ENCODE results near the gene AGO3. TPM values are rescaled to one million over a fixed set of nuclear protein-coding genes. Genes with fewer than 3 reads are reported as not detected.

Gene AGO3
- total and polyA plus RNA-seq, 2 donors (not counting 3 experiments of a cell fraction or from before 2014, with no cell fraction given): 10.4 to 21.1 TPM

DNA sequence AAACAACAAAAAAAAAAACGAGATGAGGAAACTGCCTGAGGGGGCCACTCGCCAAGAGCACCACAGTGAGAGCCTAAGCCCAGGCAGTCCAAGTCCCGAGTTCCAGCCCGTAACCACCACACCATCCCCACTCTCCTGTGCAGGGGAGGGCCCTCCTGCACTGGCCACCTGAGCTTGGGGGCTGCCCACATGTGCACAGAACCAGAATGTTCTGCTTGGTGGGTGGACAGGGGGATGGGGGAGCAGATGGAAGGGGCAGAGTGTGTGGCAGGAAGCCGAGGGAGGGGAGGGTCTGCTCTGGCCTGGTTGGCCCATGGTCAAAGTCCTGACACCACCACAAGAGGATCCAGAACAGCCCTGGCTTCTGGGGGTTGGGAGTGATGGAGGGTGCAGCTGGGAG is 175.4 kb downstream of the AGO3 start:
- Histone ChIP-seq H3K9ac (replicated peaks; ENCODE audit: extremely low read depth, insufficient read depth, low read length) (no peak overlapping the region), H3K4me3 (replicated peaks in 1 of 3; ENCODE audit: insufficient read depth in 1 of 3, low read depth in 1 of 3, low read length in 3 of 3) (no peak overlapping the region), H3K27me3 (ENCODE audit: control insufficient read depth in 2 of 2, insufficient read depth in 2 of 2, low read length in 2 of 2) (no peaks in the 10 kb centered on the region), H3K9me1 (replicated peaks; ENCODE audit: control insufficient read depth, extremely low read depth, insufficient read depth, low read length) (no peaks in the 10 kb centered on the region), H3K27ac (ENCODE audit: insufficient read depth, low read depth, low read length) (no peak overlapping the region), H2AFZ (ENCODE audit: low read depth, low read length) (no peak overlapping the region), H3K36me3 (ENCODE audit: control insufficient read depth in 2 of 2, extremely low read depth in 1 of 2, insufficient read depth in 2 of 2, low read length in 2 of 2) (no peaks in the 10 kb centered on the region), H3K79me2 (ENCODE audit: control insufficient read depth, insufficient read depth, low read length) (no peaks in the 10 kb centered on the region), H3K4me2 (ENCODE audit: insufficient read depth, low read length) (no peak overlapping the region), H3K4me1 (ENCODE audit: control insufficient read depth, extremely low read depth, insufficient read depth, low read length) (no peaks in the 10 kb centered on the region), H4K20me1 (replicated peaks; ENCODE audit: control insufficient read depth, extremely low read depth, insufficient read depth, low read length) (no peaks in the 10 kb centered on the region), H3K9me3 (replicated peaks; ENCODE audit: control insufficient read depth, insufficient read depth, low read length) (no peaks in the 10 kb centered on the region)
- dilution Hi-C loops (cut with MboI; ENCODE audit: extremely low pct_ligation_motif_present, low sequenced_read_pairs): no loop called here
- TF ChIP-seq FOS (IDR thresholded peaks at IDR 0.05; ENCODE audit: borderline replicate concordance, insufficient read depth, low read length) (no peak), EZH2 (IDR thresholded peaks at IDR 0.05; ENCODE audit: borderline replicate concordance, low read depth, low read length, severe bottlenecking) (no peak), MYC (IDR thresholded peaks at IDR 0.05; ENCODE audit: low read depth, low read length) (no peak), POLR2A (IDR thresholded peaks at IDR 0.05; ENCODE audit: low read depth, low read length) (no peak), POLR2AphosphoS5 (IDR thresholded peaks at IDR 0.05; ENCODE audit: insufficient read depth, low read depth, low read length) (no peak), JUN (IDR thresholded peaks at IDR 0.05; ENCODE audit: borderline replicate concordance, insufficient read depth, insufficient read length, low read depth) (no peak), GATA2 (IDR thresholded peaks at IDR 0.05; ENCODE audit: insufficient read depth, insufficient read length, low read depth, low read length) (no peak)
- TF ChIP-seq, protein P1, sequence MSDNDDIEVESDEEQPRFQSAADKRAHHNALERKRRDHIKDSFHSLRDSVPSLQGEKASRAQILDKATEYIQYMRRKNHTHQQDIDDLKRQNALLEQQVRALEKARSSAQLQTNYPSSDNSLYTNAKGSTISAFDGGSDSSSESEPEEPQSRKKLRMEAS (IDR thresholded peaks at IDR 0.05; ENCODE audit: insufficient read depth, insufficient read length): no peak
- TF ChIP-seq, protein P2, sequence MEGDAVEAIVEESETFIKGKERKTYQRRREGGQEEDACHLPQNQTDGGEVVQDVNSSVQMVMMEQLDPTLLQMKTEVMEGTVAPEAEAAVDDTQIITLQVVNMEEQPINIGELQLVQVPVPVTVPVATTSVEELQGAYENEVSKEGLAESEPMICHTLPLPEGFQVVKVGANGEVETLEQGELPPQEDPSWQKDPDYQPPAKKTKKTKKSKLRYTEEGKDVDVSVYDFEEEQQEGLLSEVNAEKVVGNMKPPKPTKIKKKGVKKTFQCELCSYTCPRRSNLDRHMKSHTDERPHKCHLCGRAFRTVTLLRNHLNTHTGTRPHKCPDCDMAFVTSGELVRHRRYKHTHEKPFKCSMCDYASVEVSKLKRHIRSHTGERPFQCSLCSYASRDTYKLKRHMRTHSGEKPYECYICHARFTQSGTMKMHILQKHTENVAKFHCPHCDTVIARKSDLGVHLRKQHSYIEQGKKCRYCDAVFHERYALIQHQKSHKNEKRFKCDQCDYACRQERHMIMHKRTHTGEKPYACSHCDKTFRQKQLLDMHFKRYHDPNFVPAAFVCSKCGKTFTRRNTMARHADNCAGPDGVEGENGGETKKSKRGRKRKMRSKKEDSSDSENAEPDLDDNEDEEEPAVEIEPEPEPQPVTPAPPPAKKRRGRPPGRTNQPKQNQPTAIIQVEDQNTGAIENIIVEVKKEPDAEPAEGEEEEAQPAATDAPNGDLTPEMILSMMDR (IDR thresholded peaks at IDR 0.05; ENCODE audit: extremely low read depth in 1 of 2, insufficient read depth in 1 of 2, low read depth in 1 of 2, low read length in 2 of 2): no peak
- CTCF ChIA-PET: interaction anchor here (1.3 to 13.8 kb wide), 4 partner anchors 9 to 194 kb away, joined by 5 to 233 read pairs (median 8); no protein-coding TSS in a partner anchor
- intact Hi-C loops (cut with micrococcal nuclease): no loop called here
- no peak for DNase-seq (ENCODE audit: low read depth, low spot score)
- no peak for FAIRE-seq
- no TSS peak for BruUV-seq (replicated peaks)
- POLR2A ChIA-PET: no interaction called here

All from endothelial cell of umbilical vein (primary cell).